Prostate gland (tissue), 2 donors: ENCODE results near the gene RNF157. TPM values are rescaled to one million over a fixed set of nuclear protein-coding genes. Genes with fewer than 3 reads are reported as not detected.
A peak's percentile ranks its signal among the peaks of the same experiment; 100 is the strongest.
"Not testable (repeated sequence)": the region's sequence is repeated elsewhere in the genome, so short reads cannot be mapped to it uniquely, and the experiment has no call there.

Experiments used
- DNase-seq: peaks from one replicate; pipeline ENCODE4 v3.0.0-alpha.2; 2019; ENCODE audit warnings: low spot score
- H3K27ac ChIP-seq, 2 donors: fragments of 200-600 bp; sonication (generic); 2 replicates each; pipeline ENCODE4 v1.5.1; 2017 to 2019
- H3K27me3 ChIP-seq: fragments of 200-600 bp; sonication (generic); replicated peaks from 2 replicates; pipeline ENCODE4 v1.5.1; 2019; ENCODE audit not compliant: insufficient read depth
- H3K36me3 ChIP-seq, 2 donors: fragments of 200-600 bp; sonication (generic); 1 replicate in 1 of 2; 2 replicates in 1 of 2; pipeline versions ENCODE4 v1.5.1 to v1.8.1; 2017 to 2019
- H3K4me1 ChIP-seq: fragments of 200-600 bp; sonication (generic); replicated peaks from 2 replicates; pipeline ENCODE4 v1.5.1; 2019
- H3K4me3 ChIP-seq, 2 donors: fragments of 200-600 bp; sonication (generic); 2 replicates each; pipeline ENCODE4 v1.5.1; 2017 to 2019
- H3K9me3 ChIP-seq: fragments of 200-600 bp; sonication (generic); 2 replicates; pipeline ENCODE4 v1.5.1; 2017
- CTCF ChIP-seq, 4 experiments: fragments of 200-600 bp in 2 of 4; fragments of 450-650 bp in 2 of 4; sonication (generic) in 2 of 4; IDR thresholded peaks; 1 replicate in 3 of 4; 2 replicates in 1 of 4; pipeline ENCODE4 v1.5.1; 2016 to 2019; ENCODE audit warnings: antibody characterized with exemption in 4 of 4, mild to moderate bottlenecking in 2 of 4, moderate library complexity in 2 of 4
- POLR2A ChIP-seq: fragments of 450-650 bp; IDR thresholded peaks from one replicate; pipeline ENCODE4 v1.6.1; 2016; ENCODE audit warnings: antibody characterized with exemption, mild to moderate bottlenecking
- POLR2AphosphoS5 ChIP-seq: sonication (generic); formaldehyde crosslinking; IDR thresholded peaks from one replicate; pipeline ENCODE4 v1.6.1; 2017; ENCODE audit warnings: antibody characterized with exemption
- WGBS: methylation state at CpG from one replicate; pipeline ENCODE4 v1.1.5; 2018; 5-methylcytosine and 5-hydroxymethylcytosine counted together
- intact Hi-C: fragments of 100-400 bp; cut with DNase I; formaldehyde crosslinking; loops from one replicate; pipeline ENCODE4 v1.14.2; 2022
- total RNA-seq, 2 donors: library from RNA; depleted of rRNA; stranded (reverse); fragments of >200 nt; gene quantifications; one replicate each; pipeline ENCODE4 v1.1.0, GENCODE V29; 2016

RNF157 gene
- total RNA-seq, 2 donors from 2014 or later: 1.6 to 47.5 TPM

GRCh38 chr17:76255801-76256429 lies 15.6 kb upstream of the RNF157 start:
- no peak overlapping the region for H3K27ac ChIP-seq
- no peak for DNase-seq
- no peaks in the 10 kb centered on the region for H3K9me3 ChIP-seq
- intact Hi-C loops: no loop called here
- no peak overlapping the region for H3K4me3 ChIP-seq
- WGBS: 64% methylated on average over 6 of the region's 6 CpGs
- no peaks in the 10 kb centered on the region for H3K4me1 ChIP-seq
- no peaks in the 10 kb centered on the region for H3K27me3 ChIP-seq
- TF ChIP-seq CTCF (IDR thresholded peaks at IDR 0.05) (no peak), POLR2AphosphoS5 (no peak), POLR2A (no peak)
- no peaks in the 10 kb centered on the region for H3K36me3 ChIP-seq

GRCh38 chr17:76254275-76254674 lies 14.0 kb upstream of the RNF157 start:
- H3K36me3 ChIP-seq: no peaks in the 10 kb centered on the region
- no peaks in the 10 kb centered on the region for H3K27me3 ChIP-seq
- H3K4me3 ChIP-seq: no peak overlapping the region
- intact Hi-C loops: no loop called here
- TF ChIP-seq CTCF (IDR thresholded peaks at IDR 0.05): no peak
- no peak for TF ChIP-seq POLR2AphosphoS5
- TF ChIP-seq POLR2A: no peak
- no peaks in the 10 kb centered on the region for H3K9me3 ChIP-seq
- H3K27ac ChIP-seq: no peak overlapping the region
- no peak for DNase-seq
- no peaks in the 10 kb centered on the region for H3K4me1 ChIP-seq
- 86% methylated on average over 5 of the region's 5 CpGs for WGBS

DNA sequence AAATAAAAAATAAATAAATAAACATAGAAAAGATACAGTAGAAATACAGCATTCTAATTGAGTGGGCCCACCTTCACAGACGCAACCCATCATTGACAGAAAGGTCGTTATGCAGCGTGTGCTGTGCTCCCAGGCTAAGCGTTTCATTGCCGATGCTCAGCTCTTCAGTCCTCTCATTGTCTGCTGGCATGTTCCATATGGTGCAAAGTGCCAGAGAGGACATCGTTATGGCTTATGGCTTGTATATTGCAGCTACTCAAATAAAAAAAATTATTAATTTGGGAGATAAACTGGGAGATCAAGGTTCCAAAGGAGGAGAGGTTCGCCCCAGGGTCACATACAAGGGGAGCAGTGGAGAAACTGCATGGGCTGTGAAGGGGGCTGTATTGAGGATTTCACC lies 13.5 kb upstream of the RNF157 start:
- H3K27ac ChIP-seq: no peak overlapping the region
- 84% methylated on average over 7 of the region's 7 CpGs for WGBS
- TF ChIP-seq CTCF (IDR thresholded peaks at IDR 0.05) (no peak), POLR2A (no peak), POLR2AphosphoS5 (no peak)
- H3K9me3 ChIP-seq: no peaks in the 10 kb centered on the region
- no peaks in the 10 kb centered on the region for H3K27me3 ChIP-seq
- intact Hi-C loops: no loop called here
- H3K4me3 ChIP-seq: no peak overlapping the region
- no peaks in the 10 kb centered on the region for H3K4me1 ChIP-seq
- no peak for DNase-seq
- no peaks in the 10 kb centered on the region for H3K36me3 ChIP-seq

GRCh38 chr17:76252967-76253766 lies 12.9 kb upstream of the RNF157 start:
- 92% methylated on average over 23 of the region's 23 CpGs for WGBS
- H3K36me3 ChIP-seq, H3K4me3 ChIP-seq, DNase-seq, H3K4me1 ChIP-seq, H3K27me3 ChIP-seq, H3K9me3 ChIP-seq, intact Hi-C loops, H3K27ac ChIP-seq: not testable (repeated sequence)

- intact Hi-C loops: no loop called here
- no peaks in the 10 kb centered on the region for H3K36me3 ChIP-seq
- H3K27me3 ChIP-seq: no peaks in the 10 kb centered on the region
- H3K9me3 ChIP-seq: no peaks in the 10 kb centered on the region
- H3K4me3 ChIP-seq: no peak overlapping the region
- TF ChIP-seq POLR2AphosphoS5: peak; percentile 34
- TF ChIP-seq POLR2A: no peak
- WGBS: 72% methylated on average over 11 of the region's 11 CpGs
- no peak overlapping the region for H3K27ac ChIP-seq
- no peak for DNase-seq
- H3K4me1 ChIP-seq: no peaks in the 10 kb centered on the region
Measured at GRCh38 chr17:76252040-76252954, 12.0 kb upstream of the RNF157 start.
